HG03135 (cell line): ENCODE data around the gene CABLES2.

ENCODE experiments used
- ATAC-seq: cut with Tn5 transposase; IDR thresholded peaks from one replicate; pipeline ENCODE4 v1.9.1; 2021; ENCODE audit warnings: mild to moderate bottlenecking, moderate library complexity; ENCODE audit not compliant: unreplicated experiment

CABLES2 gene

DNA sequence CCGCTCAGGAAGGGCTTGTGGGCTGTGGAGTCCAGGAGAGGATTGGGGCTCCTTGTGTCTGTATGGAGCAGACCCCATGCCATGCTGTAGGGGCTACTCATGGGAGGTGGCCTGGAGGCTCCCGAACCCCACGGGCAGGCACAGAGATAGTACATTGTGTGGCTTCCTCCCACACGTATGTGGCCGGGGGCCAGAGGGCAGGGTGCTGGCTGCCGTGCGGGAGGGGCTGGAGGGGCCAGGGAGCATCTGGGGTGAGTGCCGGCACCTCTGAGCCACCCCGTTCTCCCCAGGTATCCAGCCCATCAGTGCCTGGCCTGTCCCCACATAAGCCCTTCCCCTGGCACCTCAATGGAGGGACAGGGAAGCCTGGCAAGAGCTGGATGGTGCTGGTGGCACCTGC, 12.7 kb upstream of the CABLES2 start:
- ATAC-seq, result no peak

DNA sequence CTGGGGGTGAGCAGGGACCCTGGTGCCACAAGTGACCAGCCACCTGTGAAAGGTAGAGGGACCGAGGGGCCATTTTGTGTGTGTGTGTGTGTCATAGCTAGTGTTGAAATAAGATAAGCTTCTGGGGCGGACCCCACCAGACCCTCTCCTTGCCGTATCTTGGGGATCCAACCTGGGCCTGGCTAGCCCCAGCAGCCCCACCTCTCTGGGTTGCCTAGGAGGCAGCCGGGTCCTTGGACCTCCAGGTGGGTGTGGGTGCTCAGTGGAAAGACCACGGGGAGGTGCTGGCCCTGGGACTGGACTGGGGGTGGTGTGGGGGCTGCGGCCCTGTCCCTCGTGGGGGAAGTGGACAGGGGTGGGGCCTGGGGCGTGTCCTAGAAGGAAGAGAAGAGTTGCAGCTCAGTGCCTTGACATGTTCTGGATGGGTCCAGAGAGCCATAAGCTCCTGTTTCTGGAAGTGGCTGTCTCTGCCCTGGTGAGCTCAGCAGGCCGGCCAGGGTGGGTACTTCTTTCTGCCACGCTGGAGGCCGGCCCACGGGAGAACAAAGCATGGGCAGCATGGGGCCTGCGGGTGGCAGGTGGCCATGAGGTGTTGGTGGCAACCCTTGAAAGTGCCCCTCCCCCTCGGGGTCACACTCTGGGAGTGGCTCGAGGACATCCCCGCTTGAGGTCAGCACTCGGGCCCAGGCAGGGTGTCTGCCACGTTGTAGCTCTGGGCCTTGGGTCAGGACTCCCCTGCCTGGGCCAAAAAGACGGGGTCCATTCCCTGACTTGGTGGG, 11.8 kb upstream of the CABLES2 start:
- ATAC-seq, result no peak

DNA sequence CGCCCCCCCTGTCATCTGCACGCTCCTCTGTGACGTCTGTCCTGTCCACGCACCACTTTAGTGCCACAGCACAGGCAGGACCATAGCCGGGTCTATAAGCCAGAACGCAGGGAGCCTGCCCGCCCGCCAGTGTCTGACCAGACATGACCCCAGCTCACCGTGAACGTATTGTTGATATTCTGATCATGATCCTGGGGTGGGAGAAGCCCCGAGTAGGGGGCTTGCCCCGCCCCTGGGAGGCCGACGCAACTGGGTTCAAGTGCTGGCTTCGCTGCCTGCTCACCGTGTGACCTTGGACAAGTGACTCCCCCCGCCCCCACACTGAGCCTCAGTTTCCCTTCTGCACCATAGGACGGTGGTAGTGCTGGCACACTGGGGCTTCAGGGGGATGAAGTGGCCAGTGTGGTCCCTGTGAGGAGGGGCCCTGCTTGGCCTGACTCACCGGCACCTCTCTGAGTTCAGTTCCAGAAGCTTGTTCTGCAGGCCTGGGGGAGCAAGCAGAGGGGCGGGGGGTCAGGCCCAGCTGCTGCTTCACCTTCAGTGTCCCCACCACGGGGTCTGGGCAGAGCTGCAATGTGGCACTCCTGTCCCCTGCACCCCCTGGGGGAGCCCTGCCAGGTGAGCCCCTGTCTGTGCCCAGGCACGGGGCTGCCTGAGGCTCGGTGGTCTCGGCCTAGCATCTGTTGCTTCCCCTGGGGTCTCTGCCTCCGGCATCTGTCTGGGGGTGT, 11.1 kb upstream of the CABLES2 start:
- no peak for ATAC-seq

DNA sequence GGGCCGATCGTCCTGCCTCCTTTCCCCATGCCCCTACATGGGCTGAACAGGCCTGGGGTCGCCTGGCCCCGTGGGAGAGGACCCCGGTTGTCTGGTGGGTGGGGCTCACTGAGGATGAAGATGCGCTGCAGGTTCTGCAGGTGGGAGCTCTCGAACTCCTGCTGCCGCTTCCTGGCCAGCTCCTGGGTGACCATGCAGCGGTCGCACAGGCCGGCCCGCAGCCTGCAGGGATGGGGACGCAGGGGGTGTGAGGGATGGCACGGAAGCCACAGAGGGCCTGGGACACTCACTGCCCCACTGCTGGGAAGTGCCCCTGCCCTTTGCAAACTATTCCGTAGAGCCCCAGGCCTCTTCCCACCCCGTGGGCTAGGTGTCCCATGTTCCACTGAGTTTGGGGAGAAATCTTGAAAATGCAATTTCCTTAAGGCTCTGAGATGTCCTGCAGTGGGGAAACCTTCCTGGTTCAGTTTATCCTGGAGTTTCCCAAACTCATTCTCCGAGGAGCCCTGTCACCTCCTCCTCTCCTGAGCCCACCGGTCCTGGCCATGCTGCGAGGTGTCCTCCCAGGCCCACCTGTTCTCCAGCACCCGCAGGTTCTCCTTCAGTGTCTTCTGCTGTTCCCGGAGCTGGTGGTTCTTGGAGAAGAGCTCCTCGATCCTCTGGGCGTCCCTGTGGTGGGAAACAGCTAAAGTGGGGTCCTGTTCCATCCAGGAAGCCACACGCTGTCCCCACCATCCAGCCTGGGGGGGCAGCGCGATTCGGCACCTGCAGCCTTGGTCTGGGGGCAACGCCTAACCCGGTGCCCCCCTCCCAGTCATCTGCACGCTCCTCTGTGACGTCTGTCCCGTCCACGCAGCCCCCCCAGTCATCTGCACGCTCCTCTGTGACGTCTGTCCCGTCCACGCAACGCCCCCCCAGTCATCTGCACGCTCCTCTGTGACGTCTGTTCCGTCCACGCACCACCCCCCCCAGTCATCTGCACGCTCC, 9.9 kb upstream of the CABLES2 start:
- no peak for ATAC-seq

DNA sequence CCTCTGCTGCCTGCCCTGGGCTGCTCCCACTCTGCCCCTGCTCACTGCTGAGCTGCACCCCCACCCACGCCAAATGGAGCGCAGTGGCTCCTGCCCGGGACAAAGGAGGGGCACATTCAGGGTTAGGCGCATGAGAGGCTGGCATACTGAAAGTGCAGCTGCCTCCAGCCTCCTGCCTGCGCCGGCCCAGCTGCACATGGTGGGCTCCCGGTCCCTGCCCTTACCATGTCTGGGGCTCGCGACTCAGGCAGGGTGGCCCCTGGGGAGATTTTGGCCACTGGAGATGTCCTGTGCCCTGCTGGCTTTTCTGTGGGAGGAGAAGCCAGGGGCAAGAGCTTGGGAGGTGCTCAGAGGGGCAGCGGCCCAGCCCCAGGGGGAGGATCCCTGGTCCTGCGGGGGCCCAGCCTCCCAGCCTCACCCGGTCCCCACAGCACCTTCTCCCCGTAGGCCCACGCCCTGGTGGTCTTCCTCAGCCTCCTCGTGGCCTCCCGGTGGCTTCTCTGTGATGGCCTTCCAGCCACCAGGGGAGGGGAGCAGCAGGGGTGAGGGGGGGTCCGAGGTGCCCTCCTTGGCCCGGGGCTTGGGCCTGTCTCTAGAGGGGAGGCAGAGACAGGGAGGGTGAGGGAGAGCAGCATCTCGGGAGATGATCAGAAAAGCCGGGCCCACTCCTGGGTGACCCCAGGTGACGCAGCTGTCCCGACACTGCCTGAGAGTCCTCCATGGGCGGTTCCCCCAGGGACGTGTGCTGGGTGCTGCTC, 8.4 kb upstream of the CABLES2 start:
- no peak for ATAC-seq

DNA sequence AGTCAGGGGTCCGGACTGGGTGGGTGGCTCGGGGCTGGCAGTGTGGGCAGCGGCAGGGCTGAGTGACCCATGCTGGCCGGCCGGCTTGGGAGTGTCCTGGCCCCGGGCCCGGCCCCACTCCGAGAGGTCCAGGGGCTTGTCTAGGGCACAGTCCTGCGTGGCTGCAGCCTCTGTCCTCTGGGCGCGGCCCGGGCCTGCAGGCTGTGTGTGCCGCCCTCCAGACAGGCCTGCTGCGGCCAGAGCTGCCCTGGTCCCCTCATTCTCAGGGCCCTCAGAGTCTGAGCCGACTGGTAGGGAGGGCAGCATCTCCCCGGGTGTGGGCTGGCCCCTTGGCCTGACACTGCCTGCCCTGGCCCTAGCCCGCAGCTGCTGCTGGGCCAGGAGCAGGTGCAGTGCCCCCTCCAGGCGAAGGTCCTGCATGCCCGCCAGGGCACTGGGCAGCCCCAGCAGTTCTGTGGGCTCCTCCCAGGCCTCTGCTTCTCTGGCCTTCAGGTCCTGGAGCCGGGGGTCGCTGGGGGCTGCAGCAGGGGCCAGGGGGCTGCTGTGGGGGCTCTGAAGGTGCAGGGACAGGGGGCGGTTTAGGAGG, 6.9 kb upstream of the CABLES2 start:
- ATAC-seq, result no peak

DNA sequence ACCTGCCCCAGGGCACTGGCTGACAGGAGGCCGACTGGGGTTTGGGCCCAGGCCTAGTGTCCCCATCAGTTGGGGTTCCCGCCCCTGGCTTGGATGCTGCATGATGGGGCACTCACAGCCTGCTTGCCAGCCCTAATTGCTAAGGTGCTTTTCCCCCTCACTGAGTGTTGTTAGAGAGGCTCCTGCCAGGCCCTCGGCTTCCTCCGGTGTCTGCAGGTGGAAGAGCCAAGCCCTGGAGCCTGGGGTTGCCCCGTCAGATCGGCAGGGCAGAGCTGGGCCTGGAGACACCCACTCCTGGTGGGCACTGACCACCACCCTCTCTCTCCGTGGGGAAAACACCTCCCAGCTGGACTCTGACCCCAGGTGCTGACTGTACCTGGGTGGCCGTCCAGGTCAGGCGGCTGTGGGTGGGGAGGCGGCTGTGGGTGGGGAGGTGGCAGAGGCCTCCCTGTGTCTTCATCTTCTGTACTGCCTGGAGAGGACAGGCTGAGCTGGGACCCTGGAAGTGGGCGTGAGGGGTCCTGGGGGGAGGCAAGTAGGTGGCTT, 6.0 kb upstream of the CABLES2 start:
- no peak for ATAC-seq

DNA sequence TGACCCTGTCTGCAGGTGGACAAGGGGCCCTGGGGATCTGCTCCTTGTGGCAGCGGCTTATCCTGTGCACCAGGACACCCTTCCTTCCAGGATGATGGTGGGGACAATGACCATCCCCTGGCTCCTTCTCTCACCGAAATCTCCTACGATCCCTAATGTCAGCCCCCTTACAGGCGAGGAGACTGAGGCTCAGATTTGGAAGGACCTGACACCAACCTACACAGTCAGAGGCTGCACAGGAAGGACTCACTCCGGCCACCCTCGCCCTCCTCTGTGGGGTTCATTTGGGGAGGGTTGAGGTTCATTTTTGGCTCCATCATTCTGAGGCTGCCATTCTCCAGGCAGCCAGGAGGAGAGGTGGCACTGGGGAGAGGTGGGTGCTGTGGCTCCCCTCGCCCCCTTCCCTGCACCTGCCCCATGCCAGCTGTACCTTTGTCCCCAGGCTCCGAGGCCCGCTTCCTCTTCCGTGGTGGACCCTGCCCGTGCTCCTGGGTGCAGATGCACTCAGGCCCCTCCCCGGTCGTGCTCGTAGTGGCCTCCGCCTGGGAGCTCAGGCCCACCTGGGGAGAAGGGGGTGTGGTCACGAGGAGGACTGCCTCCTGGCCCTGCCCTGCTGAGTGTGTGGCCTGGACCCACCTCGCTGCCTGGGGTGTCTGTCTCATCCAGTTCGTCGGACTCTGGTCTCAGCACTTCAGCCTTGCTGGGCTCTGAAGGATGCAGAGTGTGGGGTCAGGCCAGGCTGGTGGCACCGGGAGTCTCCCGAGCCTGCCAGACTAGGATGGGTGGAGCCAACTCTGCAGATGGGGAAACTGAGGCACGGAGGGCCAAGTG, 5.3 kb upstream of the CABLES2 start:
- ATAC-seq, result no peak

DNA sequence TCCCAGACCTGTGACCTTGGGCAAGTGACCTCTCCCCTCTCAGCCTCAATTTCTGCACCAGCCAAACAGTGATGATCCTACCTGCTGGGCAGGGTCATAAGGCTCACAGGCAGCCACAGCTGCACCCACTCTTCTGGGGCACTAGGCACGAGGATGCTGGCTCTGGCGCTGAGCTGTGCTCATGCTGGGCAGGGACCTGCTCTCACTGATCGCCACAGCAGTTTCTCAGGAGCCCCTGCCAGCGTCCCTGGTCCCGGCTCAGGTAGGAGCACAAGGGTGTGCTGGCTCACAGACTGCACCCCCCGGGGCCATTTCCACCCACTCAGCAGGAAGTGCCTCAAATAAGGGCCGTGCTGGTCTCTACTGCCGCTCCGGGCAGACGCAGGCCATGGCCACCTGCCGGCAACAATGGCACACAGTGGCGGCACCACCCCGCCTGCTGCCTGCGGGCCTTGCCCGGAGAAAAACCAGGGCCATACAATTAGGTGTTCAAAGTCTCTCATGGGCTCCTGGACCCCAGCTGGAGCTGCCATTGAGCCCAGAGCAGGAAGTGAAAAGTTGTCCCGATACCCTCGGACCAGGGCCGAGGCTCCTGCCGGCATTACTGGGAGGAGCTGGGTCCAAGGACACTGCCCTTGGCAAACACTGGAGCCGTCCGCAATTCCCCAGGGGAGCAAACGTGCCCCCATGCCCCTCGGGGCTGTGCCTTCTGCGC, 4.6 kb upstream of the CABLES2 start:
- no peak for ATAC-seq

DNA sequence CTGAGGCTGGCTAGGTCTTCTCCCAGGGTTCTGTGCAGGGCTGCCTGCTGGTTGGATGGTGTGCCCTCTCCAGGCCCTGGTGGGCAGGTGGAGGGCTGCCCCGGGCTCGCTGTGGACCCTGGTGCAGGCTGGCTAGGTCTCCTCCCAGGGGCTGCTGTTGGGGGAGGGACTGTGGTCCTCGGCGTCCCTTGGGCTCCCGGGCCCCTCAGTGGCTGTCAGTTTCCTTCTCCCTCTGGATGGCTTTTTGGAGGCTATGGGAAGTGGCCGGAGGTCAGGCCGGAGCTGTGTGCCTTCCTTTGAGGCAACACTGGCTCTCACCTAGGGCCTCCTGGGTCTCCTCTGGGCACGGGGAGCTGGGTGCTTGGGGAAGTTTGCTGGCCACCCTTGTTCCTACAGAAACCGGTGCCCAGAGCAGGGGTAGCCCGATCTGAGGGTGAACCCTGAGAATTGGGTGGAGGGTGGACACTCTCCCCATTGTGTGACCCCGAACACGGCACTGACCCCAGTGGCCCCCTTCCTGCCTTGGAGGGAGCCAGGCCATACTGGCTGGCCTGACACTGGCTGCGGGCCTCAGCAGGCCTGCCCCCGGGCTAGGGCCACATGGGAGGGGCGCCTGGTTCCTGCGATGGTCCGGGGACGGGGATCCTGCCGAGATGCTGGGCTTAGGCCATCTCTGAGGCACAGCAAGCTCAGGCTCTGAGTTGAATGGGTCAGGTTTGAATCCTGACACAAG, 3.8 kb upstream of the CABLES2 start:
- no peak for ATAC-seq

DNA sequence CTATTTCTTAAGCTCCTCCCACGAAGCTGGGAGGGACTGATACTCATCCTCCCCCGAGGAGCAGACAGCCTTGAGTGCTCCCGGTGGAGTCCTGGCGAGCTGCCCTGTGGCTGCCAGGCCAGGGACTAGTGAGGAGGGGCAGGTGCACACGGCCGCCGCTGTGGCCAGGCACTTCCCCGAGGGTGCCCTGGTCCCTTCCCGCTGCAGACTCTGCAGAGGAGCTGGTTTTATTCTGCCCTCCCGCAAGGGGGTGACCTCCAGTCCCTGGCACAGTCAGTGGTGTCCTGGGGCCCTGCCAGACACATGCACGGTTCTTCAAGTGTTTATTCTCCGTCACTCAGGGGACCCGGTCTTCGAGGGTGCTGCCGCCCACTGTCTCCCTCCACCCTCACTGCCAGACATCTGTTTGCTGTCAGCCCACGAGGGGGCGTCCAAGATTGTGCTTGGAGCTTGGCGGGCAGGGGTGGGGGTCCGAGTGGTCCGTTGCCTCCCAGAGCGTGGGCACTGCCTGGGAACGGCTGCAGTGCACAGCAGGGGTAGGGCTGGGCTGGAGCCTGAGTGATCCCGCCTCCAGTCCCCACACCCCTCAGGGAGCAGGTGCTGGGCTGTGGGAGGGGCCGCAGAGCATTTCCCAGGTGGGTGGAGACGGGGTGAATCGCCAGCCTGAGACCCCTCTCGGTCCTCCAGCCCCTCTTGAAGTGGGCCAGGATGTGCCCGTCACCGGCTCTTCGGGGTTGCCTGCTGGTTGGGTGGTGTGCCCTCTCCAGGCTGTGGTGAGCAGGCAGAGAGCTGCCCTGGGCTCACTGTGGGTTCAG, 3.1 kb upstream of the CABLES2 start:
- ATAC-seq, result no peak

DNA sequence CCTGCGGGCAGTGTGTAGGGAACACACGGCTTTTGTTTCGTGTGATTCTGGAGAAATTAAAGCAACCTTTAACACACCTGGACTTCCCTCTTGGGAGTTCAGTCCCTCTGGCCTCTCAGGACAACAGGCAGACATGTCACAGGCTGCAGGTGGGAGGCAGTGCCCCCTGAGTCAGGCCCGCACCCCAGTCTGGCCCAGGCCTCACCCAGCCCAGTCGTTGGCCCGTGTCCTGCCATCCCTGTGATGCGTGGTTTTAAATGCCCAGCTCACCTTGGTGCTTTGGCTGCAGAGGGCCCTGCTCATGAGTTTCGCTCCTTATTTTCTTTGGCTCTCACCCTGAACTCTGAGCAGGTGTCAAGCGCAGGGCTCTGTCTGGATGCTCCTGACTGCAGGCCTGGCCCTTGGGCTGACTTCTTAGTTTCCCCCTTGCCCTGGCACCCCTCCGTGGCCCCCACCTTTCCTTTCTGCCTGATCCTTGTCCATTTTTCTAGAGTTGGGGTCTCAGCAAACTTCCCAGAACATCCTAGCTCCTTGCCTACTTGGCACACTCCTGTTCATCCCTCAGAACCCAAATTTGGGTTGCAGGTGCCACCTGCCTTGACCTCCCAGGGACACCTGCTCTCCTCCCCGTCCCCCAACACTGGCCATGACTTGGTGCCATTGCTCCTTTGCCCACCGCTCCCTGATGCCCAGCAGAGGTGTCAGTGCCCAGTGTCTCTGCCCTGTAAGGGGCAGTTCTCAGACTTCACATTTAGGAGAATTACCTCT, 2.2 kb upstream of the CABLES2 start:
- no peak for ATAC-seq

DNA sequence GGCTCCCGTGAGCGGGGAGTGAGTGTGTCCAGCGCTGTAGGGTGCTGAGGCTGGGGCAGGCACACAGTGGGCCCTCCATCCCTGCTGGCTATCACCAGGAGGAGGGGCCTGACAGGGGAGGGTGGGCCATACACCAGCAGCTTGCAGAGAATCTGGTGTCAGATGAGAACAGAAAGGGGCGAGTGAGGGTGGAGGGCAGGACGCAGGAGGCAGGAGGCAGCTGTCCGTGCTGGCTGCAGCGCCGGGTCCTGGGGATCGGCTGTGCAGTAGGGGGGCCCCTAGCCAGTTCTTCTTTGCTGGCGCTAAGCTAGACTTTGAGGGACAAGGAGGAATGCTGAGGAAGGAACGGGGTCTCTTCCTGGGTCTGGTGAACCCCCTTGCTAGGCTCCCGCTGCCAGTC, 1.6 kb upstream of the CABLES2 start:
- no peak for ATAC-seq

DNA sequence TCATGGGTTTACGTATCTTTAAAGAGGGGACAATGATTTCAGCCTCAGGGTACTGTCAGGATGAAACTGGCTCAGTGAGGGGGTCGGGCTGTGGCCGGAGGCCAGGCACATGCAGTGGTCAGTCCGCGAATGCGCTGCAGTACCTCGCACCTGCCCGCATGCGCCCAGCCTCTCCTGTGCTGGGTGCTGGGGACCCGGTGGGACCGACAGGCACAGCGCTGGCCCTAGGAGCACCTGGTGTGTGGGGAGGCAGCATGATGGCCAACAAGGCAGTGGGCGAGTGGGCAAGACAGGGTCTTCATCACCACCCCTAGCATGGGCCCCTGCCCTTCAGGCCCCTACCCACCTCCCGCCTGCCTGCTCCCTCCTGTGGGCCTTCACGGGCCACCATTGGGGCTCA, 970 bp upstream of the CABLES2 start:
- ATAC-seq, result no peak

DNA sequence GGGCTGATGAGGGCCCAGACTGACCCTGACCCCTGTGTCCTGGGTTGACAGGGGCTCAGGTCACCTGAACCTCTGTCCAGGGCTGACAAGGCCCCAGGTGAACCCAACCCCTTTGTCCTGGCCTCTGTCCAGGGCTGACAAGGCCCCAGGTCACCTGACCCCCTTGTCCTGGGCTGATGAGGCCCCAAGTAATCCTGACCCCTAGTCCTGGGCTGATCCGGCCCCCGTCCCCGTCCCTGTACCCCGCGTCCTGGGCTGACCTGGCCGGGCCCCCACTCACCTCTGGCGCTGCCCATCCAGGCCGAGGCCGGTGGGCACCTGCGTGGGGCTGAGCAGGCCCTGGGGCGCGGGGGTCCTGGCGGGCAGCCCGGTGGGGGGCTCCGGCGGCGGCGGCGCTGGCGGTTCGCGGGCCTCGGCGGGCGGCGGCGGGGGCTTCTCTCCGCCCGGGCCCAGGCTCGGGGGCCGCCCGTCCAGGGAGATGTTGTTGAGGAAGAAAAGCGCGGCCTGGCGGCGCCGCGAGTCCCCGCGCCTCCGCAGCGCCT, 379 bp downstream of the CABLES2 start:
- no peak for ATAC-seq

DNA sequence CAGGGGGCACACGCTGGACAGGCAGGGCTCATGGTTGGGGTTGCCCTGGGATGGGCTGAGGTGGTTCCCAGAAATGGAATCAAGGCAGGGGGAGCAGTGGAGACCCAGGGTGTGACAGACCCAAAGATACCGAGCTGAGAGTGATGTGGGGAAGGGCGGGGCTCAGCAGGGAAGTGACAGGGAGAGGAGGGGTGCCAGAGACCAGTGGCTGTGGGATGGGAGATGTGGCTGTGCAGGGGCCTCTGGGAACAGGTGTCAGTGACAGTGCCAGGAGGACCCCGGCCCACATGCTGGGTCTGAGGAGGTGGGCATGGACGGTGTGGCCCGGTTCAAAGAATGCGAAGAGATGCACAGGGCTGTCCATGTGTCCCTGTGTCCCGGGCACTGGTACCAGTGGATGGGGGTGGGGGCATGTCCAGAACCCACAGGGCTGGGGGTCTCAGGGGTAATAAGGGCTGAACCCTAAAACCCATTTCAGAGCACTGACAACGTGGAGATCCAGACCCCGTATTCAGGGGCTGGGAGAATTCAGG, 1.0 kb downstream of the CABLES2 start:
- ATAC-seq, result no peak
